Measurements from ENCODE around the gene TMEM38A. TPM values are rescaled to one million over a fixed set of nuclear protein-coding genes. Genes with fewer than 3 reads are reported as not detected.

TMEM38A gene
- total RNA-seq: 1 to 10 TPM; 2.3 to 7.5 (median 4.2) TPM
- polyA plus RNA-seq: 1 to 10 TPM; 1.2 to 5.5 (median 2.3) TPM

DNA sequence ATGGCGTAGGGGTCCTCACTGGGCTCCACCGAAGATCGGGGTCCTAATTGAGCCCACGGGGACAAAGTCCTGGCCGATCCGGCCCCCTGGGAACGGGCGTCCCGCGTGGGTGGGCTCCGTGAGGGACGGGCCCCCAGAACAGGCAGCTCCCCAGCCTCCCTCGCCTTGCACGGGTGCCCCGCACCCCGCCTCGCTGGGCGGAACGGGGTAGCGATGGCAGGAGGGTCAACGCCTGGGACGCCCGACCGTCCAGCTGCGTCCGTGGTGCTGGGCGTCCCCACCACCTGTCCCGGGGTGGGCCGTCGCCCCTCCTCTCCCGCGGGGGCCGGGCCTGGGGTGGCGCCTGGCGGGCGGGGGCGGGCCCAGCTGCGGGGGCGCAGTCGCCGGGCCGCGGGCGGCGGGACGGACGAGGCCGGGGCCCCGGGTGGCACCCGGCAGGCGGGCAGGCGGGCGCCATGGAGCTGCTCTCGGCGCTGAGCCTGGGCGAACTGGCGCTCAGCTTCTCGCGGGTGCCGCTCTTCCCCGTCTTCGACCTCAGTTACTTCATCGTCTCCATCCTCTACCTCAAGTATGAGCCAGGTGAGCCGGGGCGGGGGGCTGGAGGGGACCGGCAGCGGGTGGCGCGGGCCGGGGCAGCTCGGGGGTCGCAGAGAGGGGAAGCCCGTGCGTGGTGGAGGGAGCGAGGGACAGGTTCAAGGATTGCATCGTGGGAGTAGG, at the start of gene TMEM38A:
Gene TMEM38A (plus strand): TSS at position 377 of the 717 bp plus-strand sequence. CDS start 79 bp downstream, at position 456.
- Histone ChIP-seq H3K4me1 (peaks cover 0 to 42% (median 33%) of the 10 kb centered on the region in 4 donors), H3K9me3 (no peaks in the 10 kb centered on the region), H3K4me3 (peak within 1 kb of the TSS; percentile 70 to 84 (median 80)), H3K27ac (peak within 1 kb of the TSS; percentile 91 to 94 (median 94)), H3K36me3 (peaks cover 0 to 28% (median 10%) of the 10 kb centered on the region in 4 donors), H3K27me3 (no peaks in the 10 kb centered on the region)
- intact Hi-C loops (cut with DNase I): loop anchor here (1.0 to 5.0 kb wide), 3 partner anchors 32 to 166 kb away; partner anchors contain the start of genes SIN3B and SLC35E1
- TF ChIP-seq POLR2AphosphoS5 (IDR thresholded peaks at IDR 0.05): peak in 3 of 4 donors; percentile 37 to 53 (median 42)
- TF ChIP-seq, protein P1, sequence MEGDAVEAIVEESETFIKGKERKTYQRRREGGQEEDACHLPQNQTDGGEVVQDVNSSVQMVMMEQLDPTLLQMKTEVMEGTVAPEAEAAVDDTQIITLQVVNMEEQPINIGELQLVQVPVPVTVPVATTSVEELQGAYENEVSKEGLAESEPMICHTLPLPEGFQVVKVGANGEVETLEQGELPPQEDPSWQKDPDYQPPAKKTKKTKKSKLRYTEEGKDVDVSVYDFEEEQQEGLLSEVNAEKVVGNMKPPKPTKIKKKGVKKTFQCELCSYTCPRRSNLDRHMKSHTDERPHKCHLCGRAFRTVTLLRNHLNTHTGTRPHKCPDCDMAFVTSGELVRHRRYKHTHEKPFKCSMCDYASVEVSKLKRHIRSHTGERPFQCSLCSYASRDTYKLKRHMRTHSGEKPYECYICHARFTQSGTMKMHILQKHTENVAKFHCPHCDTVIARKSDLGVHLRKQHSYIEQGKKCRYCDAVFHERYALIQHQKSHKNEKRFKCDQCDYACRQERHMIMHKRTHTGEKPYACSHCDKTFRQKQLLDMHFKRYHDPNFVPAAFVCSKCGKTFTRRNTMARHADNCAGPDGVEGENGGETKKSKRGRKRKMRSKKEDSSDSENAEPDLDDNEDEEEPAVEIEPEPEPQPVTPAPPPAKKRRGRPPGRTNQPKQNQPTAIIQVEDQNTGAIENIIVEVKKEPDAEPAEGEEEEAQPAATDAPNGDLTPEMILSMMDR (IDR thresholded peaks at IDR 0.05): no peak
- 1% methylated on average over 76 of the region's 76 CpGs for WGBS, 2 donors
- DNase-seq: peak; percentile 71

GRCh38 chr19:16612636-16613035, 48.3 kb upstream of the TMEM38A start:
- no peaks in the 10 kb centered on the region for H3K9me3 ChIP-seq
- peaks cover 0 to 75% (median 46%) of the 10 kb centered on the region in 4 donors for H3K4me1 ChIP-seq
- no peak overlapping the region for H3K4me3 ChIP-seq
- intact Hi-C loops (cut with DNase I): no loop called here
- TF ChIP-seq POLR2A (IDR thresholded peaks at IDR 0.05) (no peak), POLR2AphosphoS5 (IDR thresholded peaks at IDR 0.05) (peak in 1 of 4 donors; percentile 32), EP300 (IDR thresholded peaks at IDR 0.05) (no peak)
- TF ChIP-seq, protein P1 (IDR thresholded peaks at IDR 0.05): no peak
- H3K27ac ChIP-seq: peak overlapping the region; percentile 18 to 61 (median 52)
- 58 to 78% methylated on average over 3 of the region's 3 CpGs for WGBS, 2 donors
- H3K27me3 ChIP-seq: no peaks in the 10 kb centered on the region
- H3K36me3 ChIP-seq: no peaks in the 10 kb centered on the region
- DNase-seq: no peak

- H3K36me3 ChIP-seq: no peaks in the 10 kb centered on the region
- H3K9me3 ChIP-seq: no peaks in the 10 kb centered on the region
- TF ChIP-seq EP300 (IDR thresholded peaks at IDR 0.05): no peak
- no peak for TF ChIP-seq POLR2AphosphoS5 (IDR thresholded peaks at IDR 0.05)
- TF ChIP-seq, protein P1 (IDR thresholded peaks at IDR 0.05): no peak
- no peak for TF ChIP-seq POLR2A (IDR thresholded peaks at IDR 0.05)
- peaks cover 0 to 75% (median 42%) of the 10 kb centered on the region in 4 donors for H3K4me1 ChIP-seq
- H3K27me3 ChIP-seq: no peaks in the 10 kb centered on the region
- DNase-seq: no peak
- intact Hi-C loops (cut with DNase I): no loop called here
- peak overlapping the region in 1 of 4 donors; percentile 61 for H3K27ac ChIP-seq
- WGBS, 2 donors: 89 to 95% methylated on average over 2 of the region's 2 CpGs
- no peak overlapping the region for H3K4me3 ChIP-seq
These were observed 47.1 kb upstream of the TMEM38A start for GRCh38 chr19:16613841-16614240.

DNA sequence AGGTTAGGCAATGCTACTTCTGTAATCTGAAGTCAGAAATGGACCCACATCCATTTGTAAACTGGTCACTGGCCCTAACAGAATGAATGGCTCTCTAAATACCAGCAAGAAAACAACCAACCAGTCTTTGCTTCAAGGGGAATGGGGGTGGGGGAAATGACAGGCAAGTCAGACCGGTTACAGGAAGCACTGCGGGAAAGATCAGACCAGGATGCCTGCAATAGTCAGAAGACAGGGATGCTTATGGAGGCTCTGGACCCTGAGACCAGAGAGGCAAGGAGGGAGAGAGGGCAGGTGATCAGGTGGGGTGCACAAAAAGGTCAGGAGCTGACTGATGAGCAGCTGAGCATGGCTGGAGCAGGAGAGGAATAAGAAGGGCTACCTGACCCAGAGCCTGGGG, 46.0 kb upstream of the TMEM38A start:
- H3K9me3 ChIP-seq: no peaks in the 10 kb centered on the region
- peaks cover 0 to 75% (median 42%) of the 10 kb centered on the region in 4 donors for H3K4me1 ChIP-seq
- 45 to 80% methylated on average over 2 of the region's 2 CpGs for WGBS, 2 donors
- no peak overlapping the region for H3K27ac ChIP-seq
- TF ChIP-seq POLR2AphosphoS5 (IDR thresholded peaks at IDR 0.05) (no peak), POLR2A (IDR thresholded peaks at IDR 0.05) (no peak), EP300 (IDR thresholded peaks at IDR 0.05) (no peak)
- TF ChIP-seq, protein P1 (IDR thresholded peaks at IDR 0.05): no peak
- DNase-seq: no peak
- no peaks in the 10 kb centered on the region for H3K36me3 ChIP-seq
- no peaks in the 10 kb centered on the region for H3K27me3 ChIP-seq
- intact Hi-C loops (cut with DNase I): no loop called here
- H3K4me3 ChIP-seq: no peak overlapping the region

Measured in sigmoid colon (tissue), 7 donors.